AG08395 (cell line): ENCODE data around the gene MROH8.
"Not testable (repeated sequence)": the region's sequence is repeated elsewhere in the genome, so short reads cannot be mapped to it uniquely, and the experiment has no call there.

Experiments used
- DNase-seq: peaks from one replicate; pipeline ENCODE4 v3.0.0; 2012; ENCODE audit warnings: mixed read lengths, low spot score

Gene MROH8

DNA sequence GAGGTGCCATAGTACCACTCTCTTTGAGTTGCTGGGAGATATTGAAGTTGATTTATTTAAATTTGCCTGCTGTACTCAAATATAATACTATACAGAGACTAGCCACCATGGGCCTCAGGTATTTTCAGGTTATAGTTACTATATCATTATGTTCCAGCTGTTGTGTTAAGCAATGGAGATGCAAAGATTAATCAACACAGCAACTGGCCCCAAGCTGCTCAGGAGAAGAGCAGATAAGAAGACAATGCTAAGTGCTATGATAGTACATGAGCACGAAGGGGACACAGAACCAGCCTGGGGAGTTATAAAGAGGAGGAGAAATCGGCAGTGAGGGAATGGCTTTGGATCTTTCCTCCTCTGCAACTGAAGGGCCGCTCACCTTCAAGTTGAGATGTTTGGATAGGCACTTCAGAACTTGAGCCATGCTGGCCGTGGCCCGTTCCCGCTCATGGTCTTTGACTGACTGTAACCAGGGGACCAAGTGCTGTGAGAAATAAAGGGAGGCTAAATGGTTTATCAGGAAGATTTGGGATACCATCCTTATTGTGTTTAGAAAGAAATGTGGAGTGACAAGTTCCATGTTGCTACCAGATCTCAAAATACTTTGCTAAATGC, 24.6 kb downstream of the MROH8 start:
- DNase-seq, result no peak

DNA sequence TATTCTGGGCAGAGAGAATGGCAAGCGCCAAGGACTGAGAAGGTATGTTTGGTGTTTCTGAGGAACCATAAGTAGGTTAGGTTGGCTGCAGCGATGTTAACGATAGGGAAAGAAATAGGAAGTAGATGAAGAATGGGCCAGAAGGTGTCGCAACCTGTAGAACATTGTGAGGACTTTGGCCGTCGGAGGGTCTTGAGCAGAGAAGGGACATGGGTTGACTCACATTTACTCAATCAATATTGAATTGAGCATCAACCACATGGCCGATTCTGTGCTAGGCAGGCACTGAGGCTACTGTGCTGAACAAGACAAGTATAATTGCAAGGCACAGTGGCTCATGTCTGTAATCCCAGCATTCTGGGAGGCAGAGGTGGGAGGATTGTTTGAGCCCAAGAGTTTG, 27.1 kb downstream of the MROH8 start:
- no peak for DNase-seq

DNA sequence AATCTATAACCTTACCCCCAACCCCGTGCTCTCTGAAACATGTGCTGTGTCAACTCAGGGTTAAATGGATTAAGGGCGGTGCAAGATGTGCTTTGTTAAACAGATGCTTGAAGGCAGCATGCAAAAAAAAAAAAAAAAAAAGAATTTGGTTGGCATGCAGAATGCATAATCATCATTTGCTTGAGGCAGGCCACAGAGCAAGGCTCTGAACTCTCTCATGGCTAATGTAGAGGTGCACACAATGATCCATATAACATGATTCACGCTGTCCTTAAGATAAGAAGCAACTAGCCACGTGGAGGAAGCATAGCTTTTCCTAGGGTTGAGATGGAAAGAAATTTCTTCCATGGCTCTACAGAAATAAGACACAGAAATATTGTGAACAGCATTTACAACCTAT, 27.8 kb downstream of the MROH8 start:
- DNase-seq, result no peak

DNA sequence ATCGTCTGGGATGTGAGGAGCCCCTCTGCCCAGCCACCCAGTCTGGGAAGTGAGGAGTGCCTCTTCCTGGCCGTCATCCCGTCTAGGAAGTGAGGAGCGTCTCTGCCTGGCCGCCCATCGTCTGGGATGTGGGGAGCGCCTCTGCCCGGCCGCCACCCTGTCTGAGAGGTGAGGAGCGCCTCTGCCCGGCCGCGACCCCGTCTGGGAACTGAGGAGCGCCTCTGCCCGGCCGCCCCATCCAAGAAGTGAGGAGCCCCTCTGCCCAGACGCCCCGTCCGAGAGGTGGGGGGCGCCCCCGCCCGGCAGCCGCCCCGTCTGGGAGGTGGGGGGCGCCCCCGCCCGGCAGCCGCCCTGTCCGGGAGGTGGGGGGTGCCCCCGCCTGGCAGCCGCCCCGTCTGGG, 28.5 kb downstream of the MROH8 start:
- DNase-seq, result not testable (repeated sequence)

DNA sequence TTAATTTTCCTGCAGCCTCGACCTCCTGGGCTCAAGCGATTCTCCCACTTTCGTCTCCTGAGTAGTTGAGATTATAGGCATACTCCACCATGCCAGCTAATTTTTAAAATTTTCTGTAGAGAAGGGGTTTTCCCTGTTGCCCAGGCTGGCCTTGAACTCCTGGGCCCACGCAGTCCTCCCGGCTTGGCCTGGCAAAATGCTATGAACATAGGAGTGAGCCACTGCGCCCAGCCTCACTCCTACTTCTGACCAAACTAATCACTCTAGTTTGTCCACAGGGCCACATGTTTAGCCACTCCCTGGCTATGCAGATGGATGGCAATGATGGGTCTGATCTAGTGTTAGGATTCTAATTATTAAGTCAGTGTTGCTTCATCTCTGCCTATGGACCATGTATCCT, 32.1 kb downstream of the MROH8 start:
- no peak for DNase-seq

DNA sequence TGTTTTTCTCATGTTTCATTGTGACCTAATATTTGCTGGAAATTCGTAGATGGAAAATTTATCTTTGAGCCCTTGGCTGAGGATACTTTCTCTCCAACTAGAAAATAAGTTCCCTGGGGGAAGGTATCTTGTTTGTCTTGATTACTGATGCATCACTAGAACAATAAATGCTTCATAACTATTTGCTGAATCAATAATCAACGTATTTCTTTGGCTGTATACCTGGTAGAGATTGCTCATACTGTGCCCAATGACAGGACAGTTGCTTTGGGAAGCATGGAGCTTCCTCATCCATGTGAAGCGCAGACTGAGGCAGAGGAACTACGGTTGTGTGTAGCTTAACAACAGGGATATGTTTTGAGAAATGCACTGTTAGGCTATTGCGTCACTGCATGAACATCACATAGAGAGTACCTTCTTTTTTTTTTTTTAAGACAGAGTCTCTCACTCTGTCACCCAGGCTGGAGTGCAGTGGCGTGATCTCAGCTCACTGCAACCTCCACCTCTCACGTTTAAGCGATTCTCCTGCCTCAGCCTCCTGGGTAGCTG, 34.4 kb downstream of the MROH8 start:
- DNase-seq, result no peak

DNA sequence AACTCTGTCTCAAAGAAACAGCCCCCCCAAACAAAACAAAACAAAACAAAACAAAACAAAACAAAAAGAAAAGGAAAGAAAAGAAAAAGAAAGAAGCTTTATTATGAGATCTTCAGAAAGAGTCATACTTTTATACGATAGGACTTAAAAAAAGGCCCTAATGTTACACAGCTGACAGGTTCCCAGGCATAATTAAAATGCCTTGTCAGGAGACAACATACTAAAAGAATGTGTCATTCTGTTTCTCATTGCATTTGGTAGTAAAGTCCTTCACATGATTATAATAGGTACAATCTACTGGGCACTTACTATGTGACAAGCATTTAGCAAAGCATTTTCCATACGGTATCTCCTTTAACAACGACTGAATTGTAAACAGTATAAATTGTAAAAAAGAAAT, 36.6 kb downstream of the MROH8 start:
- DNase-seq, result no peak

DNA sequence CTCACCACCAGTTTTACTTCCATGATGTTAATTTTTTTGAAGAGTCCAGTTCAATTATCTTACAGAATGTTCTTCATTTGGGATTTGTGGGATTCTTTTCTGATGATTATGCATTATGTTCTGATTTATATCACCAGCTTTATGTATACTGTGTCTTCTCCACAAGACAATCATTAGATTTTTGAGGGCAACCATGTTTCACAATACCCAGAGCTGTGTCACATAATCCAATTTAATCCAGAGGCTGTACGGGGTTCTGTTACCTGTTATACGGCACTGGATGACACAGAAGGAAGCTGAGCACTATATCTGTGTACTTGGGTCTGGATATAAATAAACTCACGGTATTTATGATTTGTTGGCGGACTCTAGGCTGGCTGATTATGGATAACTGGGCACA, 41.8 kb downstream of the MROH8 start:
- DNase-seq, result no peak

DNA sequence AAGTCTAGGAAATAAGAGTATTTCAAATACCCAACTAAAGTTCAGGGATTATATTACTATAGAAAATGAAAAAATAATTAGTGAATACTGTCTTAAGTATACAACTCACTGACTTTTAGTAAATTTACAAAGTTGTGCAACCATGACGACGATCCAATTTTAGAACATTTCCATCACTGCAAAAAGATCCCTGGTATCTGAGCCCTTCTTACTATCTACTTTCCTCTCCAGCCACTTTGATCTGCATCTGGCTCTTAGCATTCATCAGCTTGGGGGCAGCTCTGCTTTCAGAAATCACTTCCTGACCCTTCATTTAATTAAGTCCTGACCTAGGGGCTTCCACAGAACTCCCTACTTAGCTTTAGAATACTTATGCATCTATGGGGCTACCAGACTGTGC, 45.4 kb downstream of the MROH8 start:
- no peak for DNase-seq

DNA sequence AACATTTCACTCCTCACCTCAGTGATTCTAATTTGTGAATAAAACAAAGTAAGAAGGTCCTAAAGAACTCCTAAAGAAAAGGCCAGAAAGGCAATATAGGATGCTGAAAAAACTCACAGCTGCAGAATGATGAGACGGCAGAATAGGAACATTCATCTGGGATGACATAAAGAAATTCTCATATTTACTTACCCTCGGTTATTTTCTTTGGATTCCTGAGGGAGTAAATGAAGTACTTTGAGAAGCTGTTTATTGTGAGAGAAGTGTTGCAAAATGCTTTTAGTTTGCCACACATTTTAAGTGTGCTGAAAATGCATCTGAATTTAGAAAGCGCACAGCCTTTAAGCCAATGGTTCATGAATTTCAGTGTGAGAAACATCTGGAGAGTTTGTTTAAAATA, 47.9 kb downstream of the MROH8 start:
- DNase-seq, result no peak

DNA sequence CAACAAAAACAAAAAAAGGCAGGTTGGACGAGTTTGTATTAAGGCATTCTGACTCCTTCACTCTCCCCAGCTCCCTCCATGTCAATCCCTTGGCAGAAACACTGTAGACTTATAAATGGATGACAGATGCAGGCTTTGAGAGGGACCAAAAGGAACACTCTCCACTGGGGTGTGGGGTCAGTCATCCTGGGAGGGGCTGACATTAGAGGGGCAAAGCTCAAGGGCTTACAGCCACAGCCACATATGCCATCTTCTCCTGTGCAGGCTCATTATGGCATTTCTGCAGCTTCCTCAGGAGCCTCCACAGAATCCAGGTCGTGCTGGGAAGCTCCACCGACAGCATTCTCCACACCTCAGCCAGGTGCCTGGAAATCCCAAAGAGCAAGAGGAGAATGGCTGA, 50.5 kb downstream of the MROH8 start:
- no peak for DNase-seq

DNA sequence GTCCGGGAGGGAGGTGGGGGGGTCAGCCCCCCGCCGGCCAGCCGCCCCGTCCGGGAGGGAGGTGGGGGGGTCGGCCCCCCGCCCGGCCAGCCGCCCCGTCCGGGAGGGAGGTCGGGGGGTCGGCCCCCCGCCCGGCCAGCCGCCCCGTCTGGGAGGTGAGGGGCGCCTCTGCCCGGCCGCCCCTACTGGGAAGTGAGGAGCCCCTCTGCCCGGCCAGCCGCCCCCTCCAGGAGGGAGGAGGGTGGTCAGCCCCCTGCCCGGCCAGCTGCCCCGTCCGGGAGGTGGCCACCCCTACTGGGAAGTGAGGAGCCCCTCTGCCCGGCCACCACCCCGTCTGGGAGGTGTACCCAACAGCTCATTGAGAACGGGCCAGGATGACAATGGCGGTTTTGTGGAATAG, 53.1 kb downstream of the MROH8 start:
- not testable (repeated sequence) for DNase-seq

DNA sequence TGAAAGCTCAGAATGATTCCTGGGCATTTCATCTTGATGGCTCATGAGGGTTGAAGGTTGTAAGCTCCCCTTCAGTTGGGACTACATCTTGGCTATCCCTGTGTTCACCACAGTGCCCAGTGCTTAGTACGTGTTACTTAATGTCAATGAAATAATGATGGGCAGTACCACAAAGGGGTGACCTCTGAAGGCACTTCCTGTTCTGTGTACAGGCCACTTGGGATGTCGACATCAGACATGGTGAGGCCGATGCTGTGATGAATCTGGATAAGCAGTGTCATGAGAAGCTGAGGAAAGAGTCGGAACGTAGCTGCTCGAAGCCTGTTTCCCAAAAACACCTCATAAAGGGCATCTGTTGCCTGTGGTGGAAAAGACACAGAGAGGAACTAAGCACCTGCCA, 55.9 kb downstream of the MROH8 start:
- no peak for DNase-seq

DNA sequence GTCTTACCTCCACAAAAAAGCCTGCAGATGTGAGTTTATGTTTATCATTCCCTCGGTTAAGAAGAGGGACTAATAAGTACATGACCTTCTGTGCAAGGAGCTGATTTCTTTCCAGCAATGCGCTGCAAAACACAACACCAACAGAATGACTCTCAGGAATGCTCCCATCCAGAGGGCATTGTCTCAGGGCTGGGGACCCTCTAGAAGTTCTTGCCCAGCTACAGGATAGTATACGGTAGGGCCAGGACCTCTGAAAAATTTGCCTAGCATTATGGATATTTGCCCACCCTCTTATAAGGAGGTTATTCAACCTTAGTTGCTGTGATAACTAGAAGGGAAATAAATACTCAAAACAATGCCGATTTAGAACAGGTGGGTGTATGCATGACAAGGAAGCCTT, 58.9 kb downstream of the MROH8 start:
- no peak for DNase-seq

DNA sequence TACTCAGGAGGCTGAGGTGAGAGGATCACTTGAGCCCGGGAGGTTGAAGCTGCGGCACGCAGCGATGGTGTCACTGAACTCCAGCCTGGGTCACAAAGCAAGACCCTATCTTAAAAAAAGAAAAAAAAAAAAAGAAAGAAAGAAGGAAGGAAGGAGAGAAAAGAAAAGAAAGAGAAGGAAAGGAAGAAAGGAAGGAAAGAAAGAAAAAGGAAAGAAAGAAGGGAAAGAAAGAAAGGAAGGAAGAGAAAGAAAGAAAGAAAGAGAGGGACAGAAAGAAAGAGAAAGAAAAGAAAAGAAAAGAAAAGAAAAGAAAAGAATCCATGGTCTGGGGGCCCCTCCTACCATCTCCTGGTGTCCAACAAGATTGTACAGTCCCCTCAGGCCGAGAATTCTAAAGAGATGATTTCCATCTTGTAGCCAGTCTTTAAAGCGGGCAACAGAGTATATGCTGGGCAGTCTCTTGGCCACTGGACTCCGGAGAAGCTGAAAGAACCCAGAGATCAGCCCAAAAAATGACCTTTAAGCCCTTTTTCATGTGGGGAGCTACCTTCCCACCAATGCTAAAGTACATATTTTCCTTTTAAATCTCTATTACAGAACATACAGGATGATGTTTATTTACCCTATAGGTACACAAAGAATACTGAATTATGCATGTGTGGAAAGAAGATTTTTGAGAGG, 59.9 kb downstream of the MROH8 start:
- DNase-seq, result no peak

DNA sequence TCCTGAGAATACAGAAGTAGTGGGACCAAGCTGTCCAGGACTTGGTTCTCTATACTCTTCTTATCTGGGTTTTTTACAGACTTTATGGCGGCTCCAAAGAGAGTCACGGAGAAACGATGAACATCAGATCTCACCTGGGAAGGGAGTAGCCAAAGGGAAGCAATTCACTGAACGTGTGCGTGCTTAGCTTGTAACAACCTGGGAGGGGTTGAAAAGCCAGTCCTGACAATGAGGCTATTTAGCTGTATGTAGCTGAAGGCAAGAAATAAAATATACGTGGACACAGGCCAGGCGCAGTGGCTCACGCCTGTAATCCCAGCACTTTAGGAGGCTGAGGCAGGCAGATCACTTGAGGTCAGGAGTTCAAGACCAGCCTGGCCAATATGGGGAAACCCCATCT, 65.3 kb downstream of the MROH8 start:
- DNase-seq, result no peak

DNA sequence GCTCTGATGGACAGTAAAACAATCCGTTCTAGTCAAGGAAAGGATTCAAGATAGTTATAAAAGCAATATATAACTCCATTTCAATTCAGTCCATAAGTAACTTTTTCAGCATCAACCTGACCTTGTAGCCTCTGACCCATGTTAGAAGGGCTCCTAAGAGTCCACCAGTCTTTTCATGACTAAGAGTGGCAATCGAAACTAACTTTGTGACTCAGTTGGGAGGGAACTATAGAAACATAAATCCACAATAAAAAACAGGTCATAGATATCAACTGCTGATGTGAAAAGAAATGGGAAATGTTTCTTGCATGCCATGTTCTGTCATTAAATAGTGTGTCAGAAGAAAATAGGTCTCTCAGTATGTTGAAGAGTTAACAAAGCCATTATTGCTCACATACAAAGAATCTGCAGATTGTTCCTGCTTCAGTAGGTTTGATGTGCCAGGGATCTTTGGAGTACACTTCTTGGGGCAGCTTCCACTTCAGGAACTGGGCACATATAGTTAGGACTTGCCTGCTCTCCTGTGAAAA, 67.4 kb downstream of the MROH8 start:
- no peak for DNase-seq

DNA sequence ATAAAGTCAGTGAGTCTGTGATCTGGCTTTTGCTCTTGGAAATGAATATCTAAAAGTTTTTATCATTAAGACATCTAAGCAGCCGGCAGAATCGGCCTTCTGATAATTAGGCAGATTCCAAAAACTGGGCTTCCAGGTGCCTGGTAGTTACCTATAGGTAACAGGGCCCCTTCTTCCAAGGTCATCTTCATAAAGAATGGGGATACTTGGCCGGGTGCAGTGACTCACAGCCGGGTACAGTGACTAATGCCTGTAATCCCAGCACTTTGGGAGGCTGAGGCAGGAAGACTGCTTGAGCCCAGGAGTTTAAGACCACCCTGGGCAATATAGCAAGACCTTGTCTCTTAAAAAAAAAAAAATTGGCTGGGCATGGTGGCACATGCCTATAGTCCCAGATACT, 70.7 kb downstream of the MROH8 start:
- no peak for DNase-seq

DNA sequence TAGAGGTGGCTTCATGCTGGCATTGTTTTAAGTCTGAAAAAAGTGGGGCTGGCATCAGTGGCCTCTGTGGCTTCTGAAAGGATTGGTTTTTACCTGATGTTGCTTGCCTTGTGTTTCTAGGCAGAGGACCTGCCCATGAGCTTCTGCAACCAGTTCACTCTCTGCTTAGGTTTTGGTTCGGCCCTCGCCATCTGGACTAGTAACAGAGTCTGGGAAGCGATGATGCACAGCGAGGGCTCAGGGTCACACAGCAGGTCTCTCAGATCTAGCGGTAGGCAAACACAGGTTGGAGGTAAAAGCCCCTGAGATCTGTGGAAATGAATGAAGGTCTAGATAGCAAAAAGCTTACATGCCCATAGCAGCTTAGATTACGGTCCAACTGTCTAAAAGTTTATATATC, 76.8 kb downstream of the MROH8 start:
- DNase-seq, result no peak

DNA sequence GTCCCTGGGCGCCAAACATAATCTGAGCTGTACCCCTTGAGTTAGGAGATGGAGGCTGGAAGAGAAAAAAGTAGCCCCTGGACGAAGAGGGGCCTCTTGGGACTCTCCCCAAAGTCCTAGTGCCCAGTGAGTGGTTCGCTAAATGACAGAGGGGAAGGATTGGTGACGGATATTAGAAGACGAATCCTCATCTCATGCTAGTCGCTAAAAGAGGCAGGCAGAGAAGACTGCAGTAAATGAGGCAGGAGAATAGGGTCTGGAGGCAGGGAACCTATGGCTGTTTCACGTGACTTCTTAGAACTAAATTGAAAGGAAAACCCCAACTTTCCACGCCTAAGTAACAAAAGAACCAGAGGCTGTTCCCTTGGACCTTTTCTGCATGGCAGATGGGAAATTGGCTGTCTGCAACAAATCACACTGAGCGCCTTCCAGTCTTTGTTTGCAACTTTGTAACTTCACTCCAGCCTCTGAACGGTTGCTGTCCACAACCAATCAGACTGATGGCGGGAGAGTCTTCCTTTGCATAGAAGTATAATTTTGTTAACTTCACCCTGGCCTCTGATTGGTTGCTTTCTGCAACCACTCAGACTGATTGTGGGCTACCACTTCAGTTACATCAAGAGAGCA, 82.8 kb downstream of the MROH8 start:
- DNase-seq, result no peak

DNA sequence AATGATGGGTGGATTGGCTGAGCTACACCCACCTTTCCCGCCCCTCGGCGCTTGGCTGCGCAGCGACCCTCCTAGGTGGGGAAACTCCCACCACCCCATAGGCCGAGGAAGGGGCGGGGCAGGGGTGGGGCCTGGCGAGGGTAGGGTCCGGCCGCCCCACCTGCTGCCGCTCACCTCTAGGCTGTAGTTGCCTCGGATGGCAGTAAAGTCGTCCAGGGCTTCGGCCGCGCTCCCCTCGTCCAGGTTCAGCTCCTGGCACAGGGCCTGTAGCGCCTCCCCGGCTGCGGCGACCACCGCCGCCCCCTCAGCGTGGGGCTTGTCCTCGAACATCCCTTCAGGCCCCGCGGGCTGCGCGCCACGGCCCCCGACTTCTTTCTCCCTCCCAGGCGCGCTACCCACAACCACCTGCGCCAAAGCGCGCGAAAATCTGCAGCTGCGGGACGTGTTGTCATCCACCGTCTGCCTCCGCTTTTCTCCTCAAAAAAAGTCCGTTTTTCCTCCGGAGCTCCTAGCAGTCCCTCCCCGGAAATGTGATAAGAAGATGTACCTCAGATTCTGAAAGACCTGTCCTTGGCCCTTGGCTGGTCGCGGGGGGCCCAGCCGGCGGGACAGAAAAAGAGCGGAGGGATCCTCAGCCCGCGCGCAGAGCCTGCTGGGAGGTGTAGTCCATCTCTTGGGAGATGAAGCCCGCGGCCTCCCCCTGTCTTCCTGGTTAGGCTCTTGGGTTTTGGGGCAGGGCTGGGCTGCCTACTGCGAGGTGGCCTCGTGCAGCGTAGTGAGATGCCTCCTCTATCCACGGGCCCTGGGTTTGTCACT, 83.5 kb downstream of the MROH8 start, which contains the start of gene RBL1:
RBL1 (minus strand) TSS at position 399 of the 816 bp plus-strand sequence; CDS start at position 330, 69 bp downstream.
- DNase-seq, result peak; percentile 86

DNA sequence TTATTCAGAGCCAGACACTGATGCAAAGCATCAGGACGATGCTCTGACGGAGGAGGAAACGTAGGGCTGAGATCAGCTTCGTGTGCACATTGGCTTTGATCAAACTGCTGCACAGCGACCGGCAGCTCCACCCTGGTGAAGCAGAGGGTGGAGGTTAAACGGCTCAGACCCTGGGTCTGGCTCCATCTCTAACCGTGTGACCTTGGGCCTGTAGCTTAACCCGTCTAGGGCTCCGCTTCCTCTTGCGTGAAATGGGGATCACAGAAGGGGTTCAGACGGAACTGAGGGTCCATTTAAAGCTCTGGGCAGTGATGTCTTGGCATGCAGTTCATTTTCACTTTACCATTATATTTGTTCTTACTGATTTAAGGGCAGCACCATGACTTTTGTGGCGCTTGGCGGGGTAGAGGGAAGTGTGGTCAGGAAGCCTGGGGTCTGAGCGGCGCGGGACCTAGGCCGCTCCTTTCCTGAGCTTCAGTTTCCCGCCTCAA, 84.2 kb downstream of the MROH8 start:
- DNase-seq, result peak; percentile 16
